ENCODE results near the gene RNF212B.

- TF ChIP-seq CTCF (IDR thresholded peaks at IDR 0.05; ENCODE audit: poor library complexity, severe bottlenecking) (no peak), EP300 (conservative IDR thresholded peaks at IDR 0.05; ENCODE audit: poor library complexity, severe bottlenecking) (no peak)
These were observed 21.7 kb downstream of the RNF212B start for GRCh38 chr14:23259426-23259825.
